GM19043 (cell line): ENCODE data around the gene OR10G2.
"Not testable (repeated sequence)": the region's sequence is repeated elsewhere in the genome, so short reads cannot be mapped to it uniquely, and the experiment has no call there.

Source experiments
- ATAC-seq: cut with Tn5 transposase; IDR thresholded peaks from one replicate; pipeline ENCODE4 v1.9.1; 2021; ENCODE audit warnings: low read depth; ENCODE audit not compliant: unreplicated experiment

The OR10G2 gene

GRCh38 chr14:21602181-21602580 lies 32.6 kb downstream of the OR10G2 start:
- ATAC-seq, result not testable (repeated sequence)

- no peak for ATAC-seq
Measured at GRCh38 chr14:21589317-21589716, 45.4 kb downstream of the OR10G2 start.
